Suppressor macrophage treated with lipopolysaccharide for 1 hour (primary cell): ENCODE measurements around the gene LTB4R2.
A peak's percentile ranks its signal among the peaks of the same experiment; 100 is the strongest.

Experiments used
- DNase-seq, 3 donors: peaks; one replicate each; pipeline ENCODE4 v3.0.0-alpha.2; 2020 to 2022

The LTB4R2 gene

DNA sequence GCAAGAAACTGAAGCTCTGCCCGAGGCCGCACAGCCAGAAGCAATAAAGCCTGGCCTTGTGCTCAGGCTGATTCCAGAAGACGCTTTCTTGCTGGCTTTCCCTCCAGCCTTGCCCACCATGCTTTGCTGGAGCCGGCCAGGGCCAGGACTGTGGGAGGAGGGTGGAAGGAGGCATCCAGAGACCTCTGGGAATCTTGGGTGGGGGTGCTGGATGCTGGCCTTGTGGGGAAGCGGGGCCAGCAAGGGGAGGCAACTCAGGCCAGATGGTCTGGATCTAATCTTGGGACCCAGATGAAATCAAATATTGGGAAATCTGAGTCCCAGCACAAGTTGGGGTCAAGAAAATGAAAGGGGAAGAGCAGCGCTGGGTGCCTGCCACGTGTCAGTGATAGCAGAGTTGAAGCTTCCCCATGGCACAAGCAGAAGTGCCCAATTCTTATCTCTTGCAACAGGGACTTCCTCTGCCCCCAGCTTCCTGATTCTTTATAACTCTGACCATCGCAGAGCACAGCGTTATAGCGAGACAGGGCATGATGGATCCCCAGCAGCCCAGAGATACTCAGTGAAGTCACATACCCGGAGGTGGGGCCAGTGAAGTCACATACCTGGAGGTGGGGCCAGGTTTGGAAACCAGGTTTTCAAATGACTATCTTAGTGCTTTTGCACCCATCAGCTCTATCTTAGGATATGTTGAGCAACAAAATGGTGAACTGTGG is 32.2 kb upstream of the LTB4R2 start:
- peak; percentile 80 to 85 (median 84) for DNase-seq

DNA sequence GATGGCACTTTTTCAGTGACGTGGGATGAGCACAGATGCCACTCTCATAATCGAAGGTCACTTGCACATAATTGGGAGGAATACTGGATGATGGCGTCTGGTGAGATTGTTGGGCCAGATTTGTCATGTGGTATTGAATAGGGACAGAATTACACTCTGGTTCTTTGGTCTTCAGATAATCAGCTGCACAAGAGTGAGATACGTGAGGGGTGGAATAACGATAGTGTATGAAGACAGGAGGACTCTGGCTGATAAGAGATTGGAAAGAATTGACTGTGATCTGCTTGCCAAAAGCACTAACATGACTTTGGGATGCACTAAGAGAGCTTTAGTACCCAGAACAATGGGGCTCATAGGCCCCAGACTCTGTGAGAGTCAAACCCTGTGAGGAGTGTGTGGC is 31.5 kb upstream of the LTB4R2 start:
- no peak for DNase-seq

GRCh38 chr14:24279301-24280186 is 30.4 kb upstream of the LTB4R2 start:
- DNase-seq: peak; percentile 70 to 84 (median 82)

DNA sequence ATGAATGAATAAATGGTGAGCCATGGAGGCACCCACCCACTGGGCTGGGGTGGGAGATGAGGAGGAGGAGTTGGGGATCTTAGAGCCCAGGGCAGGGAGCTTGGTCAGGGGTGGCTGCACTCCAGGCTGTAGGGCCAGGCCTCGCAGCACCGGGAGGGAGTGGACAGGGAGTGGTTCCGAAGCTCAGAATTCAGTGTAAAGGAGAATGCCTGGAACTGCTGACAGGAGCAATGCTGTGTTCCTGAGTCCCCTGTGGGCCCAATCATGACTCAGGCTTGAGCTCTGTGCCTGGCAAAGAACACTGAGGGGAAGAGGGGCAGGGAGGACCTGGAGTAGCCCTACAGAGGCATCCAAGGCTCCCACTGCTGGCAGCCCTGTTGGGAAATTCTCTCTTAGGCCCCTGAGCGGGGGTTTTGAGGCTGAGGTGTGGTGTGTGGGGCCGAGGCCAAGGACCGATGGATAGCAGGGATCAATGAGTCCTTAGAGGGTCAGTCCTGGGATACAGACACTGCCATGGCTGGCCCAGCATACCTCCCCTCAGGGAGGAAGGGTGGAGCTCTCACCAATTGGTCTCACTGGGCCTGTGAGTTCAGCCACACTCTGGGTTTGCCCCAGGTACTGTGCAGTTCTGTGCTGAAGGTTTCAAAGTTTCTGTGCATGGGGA is 29.0 kb upstream of the LTB4R2 start:
- DNase-seq: peak in 1 of 3 donors; percentile 30

DNA sequence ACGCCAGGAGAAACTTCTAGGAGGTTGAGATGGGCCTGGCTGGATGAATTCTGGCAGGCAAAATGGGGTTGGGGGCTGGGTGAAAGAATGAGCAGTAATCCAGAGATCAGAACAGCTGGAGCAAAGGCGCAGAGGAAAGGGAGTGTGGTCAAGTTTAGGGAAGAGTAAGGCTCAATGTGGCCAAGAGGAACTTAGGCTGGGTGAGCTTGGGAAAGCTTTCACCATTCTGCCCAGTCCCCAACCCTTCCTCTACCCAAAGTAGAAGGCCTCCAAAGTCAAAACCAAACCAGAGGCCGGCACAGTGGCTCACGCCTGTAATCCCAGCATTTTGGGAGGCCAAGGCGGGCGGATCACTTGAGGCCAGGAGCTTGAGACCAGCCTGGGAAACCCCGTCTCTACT is 28.3 kb upstream of the LTB4R2 start:
- peak; percentile 37 to 54 (median 44) for DNase-seq

DNA sequence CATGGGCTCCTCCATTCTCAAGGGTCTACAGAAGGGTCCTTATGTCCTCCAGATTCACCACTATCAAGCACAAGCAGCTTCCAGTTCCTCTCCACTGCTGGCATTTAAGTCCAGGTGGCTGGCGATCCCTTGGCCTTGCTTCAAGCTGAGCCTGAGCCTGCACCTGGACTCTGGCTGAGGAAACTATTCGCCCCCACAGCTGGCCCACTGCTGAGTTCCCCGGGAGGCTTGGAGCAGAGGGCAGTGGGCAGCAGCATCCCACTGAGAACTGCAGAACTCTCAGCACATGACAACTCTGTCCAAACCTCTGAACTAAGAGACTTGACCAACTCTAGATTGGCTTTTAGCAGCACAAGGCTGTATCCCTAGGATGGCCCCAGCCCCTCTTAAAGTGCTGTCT is 27.2 kb upstream of the LTB4R2 start:
- no peak for DNase-seq

GRCh38 chr14:24283796-24284460 is 26.0 kb upstream of the LTB4R2 start:
- no peak for DNase-seq

DNA sequence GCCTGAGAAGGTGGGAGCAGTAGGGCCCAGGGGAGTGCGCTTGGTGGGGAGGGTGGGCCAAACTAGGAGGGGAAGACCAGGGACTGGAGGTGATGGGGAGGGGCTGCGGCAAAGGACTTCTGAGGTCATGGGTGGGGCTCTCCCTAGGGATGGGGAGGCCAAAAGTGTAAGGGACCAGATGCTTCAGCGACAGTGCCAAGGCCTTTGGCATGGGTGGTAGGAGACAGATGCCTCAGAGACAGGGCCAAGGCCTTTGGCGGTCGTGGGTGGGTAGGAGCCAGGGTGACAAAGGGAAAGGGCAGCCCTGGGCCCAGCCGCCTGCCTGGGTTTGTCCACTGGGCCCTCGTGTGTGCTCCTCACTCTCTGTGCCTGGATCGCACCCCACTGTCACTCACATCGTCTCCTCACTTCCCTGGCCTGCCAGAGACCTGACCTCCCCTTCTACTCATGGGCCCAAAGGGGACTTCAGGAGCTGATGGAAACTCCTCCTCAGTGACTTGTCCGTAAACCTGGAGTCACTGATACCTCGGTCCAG is 25.4 kb upstream of the LTB4R2 start:
- no peak for DNase-seq

- no peak for DNase-seq
These were observed 24.6 kb upstream of the LTB4R2 start for GRCh38 chr14:24285351-24285750.

GRCh38 chr14:24286996-24287395 is 22.9 kb upstream of the LTB4R2 start:
- DNase-seq: no peak

GRCh38 chr14:24289649-24290280 is 20.2 kb upstream of the LTB4R2 start:
- no peak for DNase-seq

DNA sequence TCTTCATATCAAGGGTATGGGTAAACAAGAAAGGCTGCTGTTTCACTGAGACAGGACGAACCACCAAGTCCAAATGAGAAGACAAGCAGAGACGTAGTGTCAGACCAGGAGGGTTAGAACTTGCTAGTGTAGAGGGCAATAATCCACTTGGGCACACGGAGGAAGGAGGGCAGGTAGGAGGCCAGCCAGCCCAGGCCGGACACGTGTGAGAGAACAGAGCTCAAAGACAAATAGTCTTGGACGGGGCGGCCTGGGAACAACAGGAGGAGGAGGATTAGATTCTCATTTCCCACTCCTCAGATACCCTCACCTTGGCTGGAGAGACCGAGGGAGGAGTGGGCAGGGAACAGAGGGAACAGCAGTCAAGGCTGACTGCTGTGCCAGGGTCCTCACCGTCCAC is 19.2 kb upstream of the LTB4R2 start:
- no peak for DNase-seq

- no peak for DNase-seq
These were observed 18.4 kb upstream of the LTB4R2 start for GRCh38 chr14:24291446-24292117.

- DNase-seq: no peak
These were observed 17.7 kb upstream of the LTB4R2 start for GRCh38 chr14:24292118-24292807.

- DNase-seq: no peak
These were observed 16.4 kb upstream of the LTB4R2 start for GRCh38 chr14:24293525-24293924.

GRCh38 chr14:24296341-24297157 is 13.4 kb upstream of the LTB4R2 start:
- peak; percentile 92 to 98 (median 96) for DNase-seq

GRCh38 chr14:24297190-24297964 is 12.6 kb upstream of the LTB4R2 start:
- DNase-seq: peak in 2 of 3 donors; percentile 49 to 51

DNA sequence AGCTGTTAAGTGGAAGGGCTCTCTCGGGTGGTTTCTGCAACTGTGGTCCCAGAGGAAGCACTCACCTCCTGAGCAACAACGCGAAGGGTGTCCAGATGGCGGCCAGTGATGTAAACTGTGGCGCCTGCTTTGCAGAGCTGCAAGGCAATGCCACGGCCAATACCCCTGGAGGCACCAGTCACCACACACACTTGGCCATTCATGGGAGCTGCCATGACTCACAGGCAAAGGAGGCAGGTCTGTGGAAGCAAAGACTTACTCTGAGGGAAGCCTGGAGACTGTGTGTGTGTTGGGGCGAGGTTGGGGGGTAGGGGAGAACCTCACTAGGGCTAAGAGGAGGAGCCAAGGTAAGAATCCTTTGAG is 11.1 kb upstream of the LTB4R2 start:
- DNase-seq: peak; percentile 59 to 75 (median 61)
